Subcutaneous adipose tissue (tissue), 4 donors: ENCODE data around the gene APMAP. TPM values are rescaled to one million over a fixed set of nuclear protein-coding genes. Genes with fewer than 3 reads are reported as not detected.

Experiments
- total RNA-seq, 4 donors: library from RNA; depleted of rRNA; stranded (reverse); fragments of >200 nt; gene quantifications; one replicate each; pipeline ENCODE4 v1.1.0, GENCODE V29; 2016
- TF ChIP-seq, protein P1 (sequence below): fragments of 450-650 bp; IDR thresholded peaks from one replicate; pipeline ENCODE4 v1.5.1; 2016; ENCODE audit warnings: low read depth, mild to moderate bottlenecking, control low read depth, antibody characterized with exemption, moderate library complexity

APMAP gene
- total RNA-seq, 4 donors from 2014 or later: 63.4 to 325 (median 240) TPM

DNA sequence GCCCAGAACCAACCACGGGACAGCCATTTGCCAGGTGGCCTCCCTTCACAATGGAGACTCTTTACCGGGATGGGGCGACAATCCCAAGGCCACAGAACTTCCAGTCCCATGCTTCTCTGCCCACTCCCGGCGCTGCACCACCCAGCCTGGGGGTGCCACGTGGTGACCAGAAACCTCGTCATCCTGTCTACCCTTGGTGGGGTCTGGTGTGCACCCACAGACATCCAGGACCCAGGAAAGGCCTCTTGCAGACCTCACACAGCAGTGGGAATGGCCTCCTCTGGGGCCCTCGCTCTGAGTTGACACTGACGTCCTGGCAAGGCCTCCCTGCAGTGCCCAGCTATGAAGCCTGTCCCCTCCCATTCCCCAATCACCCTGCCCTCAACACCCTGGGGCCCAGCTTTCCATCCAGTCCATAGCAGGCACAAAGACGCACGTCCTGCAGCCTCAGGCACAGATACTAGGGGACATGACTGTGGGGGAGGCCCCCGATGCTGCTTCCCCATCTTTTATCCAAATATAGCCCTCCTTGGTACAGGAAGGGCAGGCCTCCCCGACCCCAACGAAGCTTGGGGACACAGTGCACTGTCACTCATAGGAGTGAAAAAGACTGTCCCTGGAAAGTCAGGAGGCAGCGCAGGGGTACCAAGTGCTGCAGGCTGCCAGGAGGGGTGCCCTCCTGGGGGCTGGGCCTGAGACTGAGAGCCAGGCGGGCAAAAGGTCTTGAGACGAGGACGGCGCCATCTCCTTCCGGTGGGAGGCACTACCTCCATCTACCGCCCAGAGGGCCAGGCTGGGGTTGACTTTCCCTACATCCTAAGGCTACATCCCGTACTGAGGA lies 36.3 kb downstream of the APMAP start:
- TF ChIP-seq, protein P1, sequence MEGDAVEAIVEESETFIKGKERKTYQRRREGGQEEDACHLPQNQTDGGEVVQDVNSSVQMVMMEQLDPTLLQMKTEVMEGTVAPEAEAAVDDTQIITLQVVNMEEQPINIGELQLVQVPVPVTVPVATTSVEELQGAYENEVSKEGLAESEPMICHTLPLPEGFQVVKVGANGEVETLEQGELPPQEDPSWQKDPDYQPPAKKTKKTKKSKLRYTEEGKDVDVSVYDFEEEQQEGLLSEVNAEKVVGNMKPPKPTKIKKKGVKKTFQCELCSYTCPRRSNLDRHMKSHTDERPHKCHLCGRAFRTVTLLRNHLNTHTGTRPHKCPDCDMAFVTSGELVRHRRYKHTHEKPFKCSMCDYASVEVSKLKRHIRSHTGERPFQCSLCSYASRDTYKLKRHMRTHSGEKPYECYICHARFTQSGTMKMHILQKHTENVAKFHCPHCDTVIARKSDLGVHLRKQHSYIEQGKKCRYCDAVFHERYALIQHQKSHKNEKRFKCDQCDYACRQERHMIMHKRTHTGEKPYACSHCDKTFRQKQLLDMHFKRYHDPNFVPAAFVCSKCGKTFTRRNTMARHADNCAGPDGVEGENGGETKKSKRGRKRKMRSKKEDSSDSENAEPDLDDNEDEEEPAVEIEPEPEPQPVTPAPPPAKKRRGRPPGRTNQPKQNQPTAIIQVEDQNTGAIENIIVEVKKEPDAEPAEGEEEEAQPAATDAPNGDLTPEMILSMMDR: no peak

DNA sequence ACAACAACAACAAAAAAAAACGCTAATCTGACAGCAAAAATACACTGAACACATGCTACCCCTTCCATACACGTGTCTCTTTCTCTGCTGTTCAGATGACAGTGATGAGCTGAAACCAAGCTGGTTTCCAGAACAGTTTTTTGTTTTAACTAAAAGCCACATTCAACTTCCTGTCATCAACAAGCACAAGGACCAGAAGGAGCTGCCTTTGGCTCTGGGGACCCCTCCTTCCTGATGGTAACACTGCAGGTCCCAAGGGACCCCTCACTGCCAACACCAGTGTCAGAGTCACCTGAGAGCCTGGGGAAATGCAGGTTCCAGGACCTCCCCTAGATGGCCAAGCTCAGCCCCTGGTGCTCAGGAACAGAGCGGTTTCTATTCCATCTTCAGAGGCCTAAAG lies 37.5 kb downstream of the APMAP start:
- TF ChIP-seq, protein P1: no peak

DNA sequence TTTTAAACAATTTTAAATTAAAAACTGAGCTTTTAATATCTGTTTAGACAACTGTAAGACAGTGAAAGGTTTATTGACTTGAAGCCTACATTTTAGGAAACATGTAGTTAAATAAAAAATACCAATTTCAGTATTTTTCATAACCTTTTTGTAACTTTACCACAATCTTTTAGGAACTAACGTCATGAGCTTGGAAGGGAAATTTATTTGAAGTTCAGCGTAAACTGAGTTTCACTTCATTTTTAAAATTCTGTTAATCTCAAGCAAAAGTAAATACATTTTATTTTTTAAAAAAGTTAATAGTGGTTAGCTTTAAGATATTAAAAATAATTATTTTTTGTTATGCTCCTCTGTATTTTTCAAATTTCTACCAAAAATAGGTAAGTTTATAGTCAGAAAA lies 38.0 kb downstream of the APMAP start:
- TF ChIP-seq, protein P1: no peak

DNA sequence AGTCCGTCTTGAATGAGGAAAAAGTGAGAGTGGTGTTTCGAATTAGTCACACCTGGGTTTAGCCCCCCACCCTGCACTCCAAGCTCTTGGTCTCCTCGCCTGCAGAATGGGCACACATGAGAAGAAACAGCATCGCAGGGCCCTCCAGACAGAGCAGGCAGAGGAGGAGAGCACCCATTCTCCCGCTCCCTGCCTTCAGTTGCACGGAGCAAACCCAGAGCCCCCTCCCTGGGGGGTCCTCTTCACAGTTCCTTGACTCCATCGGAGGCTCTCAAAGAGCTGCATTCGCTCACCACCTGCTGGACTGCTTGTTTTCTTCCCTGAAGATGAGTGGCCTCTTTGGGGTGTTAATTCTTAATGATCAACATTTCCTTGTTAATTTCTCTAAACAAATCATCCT lies 38.4 kb downstream of the APMAP start:
- TF ChIP-seq, protein P1: no peak

DNA sequence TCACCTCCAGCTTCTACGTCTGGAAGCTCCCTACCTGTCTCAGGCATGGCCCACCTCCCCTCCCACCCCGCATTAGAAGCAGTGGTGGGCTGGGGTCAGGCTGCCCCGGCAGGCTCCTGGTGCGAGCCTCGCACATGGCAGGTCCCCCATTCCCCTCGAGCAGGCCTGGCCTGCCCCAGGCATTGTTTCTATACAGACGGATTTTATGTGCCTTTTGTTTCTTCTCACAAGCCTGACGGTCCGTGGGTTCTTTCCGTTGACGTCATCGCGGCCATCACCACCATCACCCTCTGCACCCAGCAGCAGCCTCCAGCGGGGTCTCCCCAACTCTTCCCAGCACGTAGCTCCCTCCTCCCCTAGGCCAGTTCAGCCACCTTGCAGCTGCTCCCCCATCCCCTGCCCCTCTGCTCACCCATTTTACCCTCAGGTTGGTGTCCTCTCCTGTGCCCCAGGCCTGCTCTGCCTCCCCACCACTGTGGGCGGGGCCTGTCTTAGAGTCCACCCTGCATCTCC lies 38.9 kb downstream of the APMAP start:
- TF ChIP-seq, protein P1: no peak

DNA sequence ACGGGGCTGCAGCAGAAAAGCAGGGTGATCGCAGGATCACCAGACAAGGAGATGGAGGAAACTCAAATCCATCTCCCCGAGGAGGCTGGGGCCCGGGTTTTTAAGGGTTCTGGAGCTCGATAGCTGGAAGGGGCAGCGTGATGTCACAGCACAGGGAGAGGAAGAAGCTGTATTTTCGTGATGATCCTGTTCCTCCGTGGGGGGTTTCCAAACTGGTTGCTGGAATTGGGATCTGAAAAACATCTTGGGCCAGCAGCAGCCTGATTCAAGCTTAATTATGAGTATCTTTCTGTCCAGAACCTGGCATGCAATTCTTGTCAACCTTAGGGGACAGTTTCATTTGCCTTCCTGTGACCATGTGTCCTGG lies 39.4 kb downstream of the APMAP start:
- TF ChIP-seq, protein P1: no peak

DNA sequence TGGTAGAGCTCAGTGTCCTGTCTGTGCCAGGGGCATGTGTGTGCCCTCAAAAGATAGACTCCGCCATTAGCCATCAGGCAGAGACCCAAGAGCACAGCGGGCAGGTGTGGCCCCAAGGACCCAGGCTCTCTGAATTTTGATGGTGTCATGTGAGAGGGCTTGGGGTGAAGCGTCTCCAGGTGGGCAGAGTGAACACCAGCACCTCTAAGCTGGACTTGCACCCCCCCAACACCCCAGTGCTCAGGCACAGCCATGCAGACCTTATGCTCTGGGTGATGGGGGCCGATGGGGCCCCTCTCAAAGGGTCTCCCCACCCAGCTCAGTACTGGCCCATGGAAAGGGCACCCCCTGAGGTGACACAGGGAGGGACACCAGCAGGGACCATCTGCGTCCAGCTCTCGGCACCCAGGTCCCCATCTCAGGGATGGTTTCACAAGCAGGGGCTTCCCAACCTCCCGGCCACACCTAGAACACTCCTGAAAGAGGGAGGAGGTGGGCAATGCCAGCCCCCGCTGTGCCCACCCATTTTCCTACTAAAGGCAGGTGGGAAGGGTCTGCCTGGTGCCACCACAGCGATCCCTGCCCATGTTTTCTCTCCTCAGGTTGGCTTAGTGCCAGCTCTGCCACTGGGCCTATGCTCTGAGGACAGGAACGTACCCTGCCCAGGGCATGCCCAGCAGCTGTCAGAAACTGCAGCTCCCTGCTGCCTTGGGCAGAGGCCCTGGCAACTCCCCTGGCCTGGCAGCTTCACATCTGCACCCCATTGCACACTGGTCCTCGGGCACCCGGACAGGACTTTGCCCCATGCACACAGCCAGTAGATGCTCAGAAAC lies 40.0 kb downstream of the APMAP start:
- TF ChIP-seq, protein P1: no peak
